GM18951 (cell line): ENCODE measurements around the gene BRD2.
A peak's percentile ranks its signal among the peaks of the same experiment; 100 is the strongest.

Source experiments
- POLR2A ChIP-seq: IDR thresholded peaks from 4 replicates; pipeline ENCODE4 v1.6.1; 2011; ENCODE audit warnings: mild to moderate bottlenecking; ENCODE audit not compliant: insufficient read length, insufficient read depth; ENCODE audit errors: extremely low read depth
- in situ Hi-C: fragments of 300-500 bp; cut with MboI; formaldehyde crosslinking; loops from one replicate; pipeline ENCODE4 v1.12.0; 2022; ENCODE audit warnings: low sequenced_read_pairs, mixed read lengths, inconsistent platforms; ENCODE audit not compliant: unreplicated experiment

Gene BRD2

GRCh38 chr6:32968093-32968866 lies at the start of gene BRD2:
Gene BRD2 (plus strand): TSS chr6:32968594. CDS start chr6:32972899, 4,305 bp downstream.
- peak; percentile 83 for TF ChIP-seq POLR2A
- in situ Hi-C loops: no loop called here

- in situ Hi-C loops: no loop called here
- no peak for TF ChIP-seq POLR2A
Measured at GRCh38 chr6:32920715-32921114, 47.7 kb upstream of the BRD2 start.

DNA sequence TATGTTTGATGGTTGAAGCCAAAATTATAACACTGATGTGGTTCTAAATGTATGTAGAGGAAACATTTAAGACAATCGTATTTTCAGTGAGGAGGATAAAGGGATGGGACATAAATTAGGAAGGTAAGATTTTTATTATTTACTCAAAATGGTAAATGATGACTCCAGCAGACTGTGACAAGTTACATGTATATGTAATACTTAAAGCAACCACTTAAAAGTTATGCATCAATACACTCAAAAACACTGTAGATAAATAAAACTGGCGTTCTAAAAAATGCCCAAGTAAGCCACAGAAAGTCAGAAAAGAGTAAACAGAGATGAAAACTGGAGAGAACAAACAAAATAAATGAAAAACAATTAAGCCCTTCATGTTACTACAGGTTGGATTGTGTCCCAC lies 46.3 kb upstream of the BRD2 start:
- in situ Hi-C loops: no loop called here

GRCh38 chr6:32931211-32931610 lies 37.2 kb upstream of the BRD2 start:
- in situ Hi-C loops: no loop called here
- TF ChIP-seq POLR2A: no peak

More for the DNA sequence above, 46.3 kb upstream of the BRD2 start:
- TF ChIP-seq POLR2A: no peak

GRCh38 chr6:32932132-32932868 lies 36.1 kb upstream of the BRD2 start:
- TF ChIP-seq POLR2A: no peak
- in situ Hi-C loops: no loop called here

DNA sequence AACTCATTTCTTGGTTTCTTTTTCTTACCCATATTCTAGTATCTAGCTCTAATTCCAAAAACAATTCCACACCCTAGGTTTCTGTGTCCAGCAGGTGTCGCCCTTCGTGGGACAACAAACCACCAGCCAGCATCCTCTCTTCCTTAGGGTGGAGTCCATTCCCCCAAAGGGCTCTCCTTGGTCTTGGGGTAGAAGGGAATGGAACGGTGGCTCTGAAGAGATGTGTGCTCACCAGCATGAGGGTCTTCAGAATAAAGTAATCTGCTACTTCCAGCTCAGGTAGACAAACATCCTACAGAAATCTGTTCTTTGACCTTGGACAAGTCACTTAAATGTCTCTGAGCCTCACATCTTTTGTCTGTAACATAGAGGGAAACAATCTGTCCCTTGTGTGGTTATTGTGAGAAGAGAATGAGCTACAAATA lies 34.7 kb upstream of the BRD2 start:
- in situ Hi-C loops: no loop called here
- no peak for TF ChIP-seq POLR2A

DNA sequence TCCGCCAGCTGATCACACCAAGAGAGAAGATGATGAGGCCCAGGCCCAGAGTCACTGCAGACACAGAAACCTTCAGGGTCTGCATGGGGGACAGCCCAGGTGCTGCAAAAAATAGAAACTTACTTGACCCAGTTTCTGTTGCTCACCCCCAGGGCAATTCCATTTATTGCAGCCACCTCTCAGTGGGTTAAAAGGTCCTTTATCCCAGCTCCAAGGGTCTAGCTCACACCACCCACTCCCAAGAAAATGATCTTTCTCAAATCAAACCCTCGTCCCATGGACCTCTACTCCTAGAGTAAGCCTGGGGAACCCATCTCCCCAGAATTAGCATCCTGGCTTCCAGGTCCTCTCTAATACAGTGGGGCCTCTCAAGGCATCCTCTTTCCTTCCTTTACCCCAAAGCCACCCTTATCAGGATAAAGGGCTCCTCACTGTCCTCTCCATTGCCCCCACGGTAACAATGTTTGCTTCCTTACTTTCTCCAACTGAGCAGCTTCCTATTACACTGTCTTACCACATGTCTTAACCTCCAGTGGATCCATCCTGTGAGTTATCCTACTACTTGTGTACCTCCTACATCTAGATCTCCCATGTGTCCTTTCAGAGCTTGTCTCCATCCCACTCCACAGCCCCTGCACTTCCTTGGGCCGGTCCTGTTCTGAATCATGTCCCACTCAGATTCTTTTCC lies 32.7 kb upstream of the BRD2 start:
- in situ Hi-C loops: no loop called here
- TF ChIP-seq POLR2A: peak; percentile 21

- no peak for TF ChIP-seq POLR2A
- in situ Hi-C loops: no loop called here
Measured at GRCh38 chr6:32936239-32937152, 31.9 kb upstream of the BRD2 start.

DNA sequence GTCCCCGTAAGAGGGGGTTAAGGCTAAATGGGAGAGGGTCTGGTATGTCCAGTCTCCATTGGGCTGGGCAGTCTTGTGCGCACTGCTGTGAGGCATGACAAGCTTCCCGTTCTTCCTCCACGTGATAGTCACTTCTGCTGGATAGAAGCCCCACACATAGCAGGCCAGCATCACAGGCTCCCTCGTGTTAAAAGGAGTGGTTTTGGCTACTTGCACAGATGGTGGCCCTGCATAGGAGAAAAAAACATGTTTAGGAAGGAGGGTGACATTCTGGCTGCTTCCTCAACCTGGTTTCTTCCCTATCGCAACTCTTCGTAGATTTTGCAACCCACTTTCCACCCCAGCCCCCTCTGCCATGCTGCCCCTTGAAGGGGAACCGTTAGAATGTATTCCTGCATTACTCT lies 31.2 kb upstream of the BRD2 start:
- in situ Hi-C loops: no loop called here
- TF ChIP-seq POLR2A: no peak

DNA sequence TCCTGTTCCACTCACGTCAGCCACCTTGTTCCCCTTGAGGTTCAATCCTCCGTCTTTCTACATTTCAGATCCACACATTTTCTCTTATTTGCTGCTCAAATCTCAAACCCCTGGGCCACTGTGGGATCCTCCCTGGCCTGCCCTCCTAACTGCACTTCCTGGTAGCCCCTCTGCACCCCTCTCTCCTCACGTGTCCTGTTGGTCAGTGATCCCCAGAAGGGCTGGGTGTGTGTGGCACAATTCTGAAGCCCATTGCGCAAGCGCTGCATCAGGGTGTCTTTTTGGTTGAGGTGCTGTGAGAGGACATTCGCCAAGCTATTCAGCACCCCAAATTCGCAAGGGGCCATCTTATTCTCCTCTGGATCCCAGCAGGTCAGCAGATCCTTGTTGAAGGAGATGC lies 29.9 kb upstream of the BRD2 start:
- in situ Hi-C loops: no loop called here
- TF ChIP-seq POLR2A: no peak

DNA sequence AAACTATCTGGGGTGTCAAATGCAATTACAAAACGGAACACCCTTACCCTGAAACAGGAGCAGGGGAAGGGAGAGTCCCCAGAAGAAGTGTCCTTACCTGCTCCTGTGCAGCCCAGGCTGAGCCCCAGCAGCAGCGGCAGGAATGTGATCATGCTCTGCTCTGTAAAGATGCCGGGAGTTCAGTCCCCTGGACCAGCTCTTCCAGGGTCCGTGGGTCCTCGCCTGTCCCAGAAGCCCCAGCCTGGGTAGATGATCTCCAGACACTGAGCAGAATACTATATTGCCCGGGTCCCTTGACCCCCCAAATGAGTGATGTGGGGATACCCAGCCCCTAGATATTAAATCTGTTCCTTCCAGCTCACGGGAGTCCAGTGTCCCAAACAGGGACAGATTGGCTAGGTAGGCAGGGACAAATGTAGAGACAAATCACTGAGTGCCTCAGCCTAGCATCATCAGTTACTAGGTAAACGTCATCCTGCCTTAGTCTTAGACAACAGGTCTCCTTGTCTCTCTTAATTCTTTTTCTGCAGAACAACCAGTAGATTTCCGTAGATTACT lies 27.7 kb upstream of the BRD2 start, which contains the start of gene HLA-DMB:
TSS of gene HLA-DMB (minus strand) at position 373 of the 558 bp plus-strand sequence. CDS start at position 152, 221 bp downstream.
- peak; percentile 73 for TF ChIP-seq POLR2A
- in situ Hi-C loops: loop anchor here (5.0 kb wide), 1 partner anchor 53 kb away; no protein-coding TSS in a partner anchor

- peak; percentile 39 for TF ChIP-seq POLR2A
- in situ Hi-C loops: loop anchor here (5.0 kb wide), 1 partner anchor 54 kb away; no protein-coding TSS in a partner anchor
Measured at GRCh38 chr6:32941214-32941768, 27.1 kb upstream of the BRD2 start.

GRCh38 chr6:32942555-32943123 lies 25.8 kb upstream of the BRD2 start:
- in situ Hi-C loops: loop anchor here (5.0 kb wide), 1 partner anchor 55 kb away; no protein-coding TSS in a partner anchor
